Measurements from ENCODE around the gene ATP5F1B.

Gene ATP5F1B

DNA sequence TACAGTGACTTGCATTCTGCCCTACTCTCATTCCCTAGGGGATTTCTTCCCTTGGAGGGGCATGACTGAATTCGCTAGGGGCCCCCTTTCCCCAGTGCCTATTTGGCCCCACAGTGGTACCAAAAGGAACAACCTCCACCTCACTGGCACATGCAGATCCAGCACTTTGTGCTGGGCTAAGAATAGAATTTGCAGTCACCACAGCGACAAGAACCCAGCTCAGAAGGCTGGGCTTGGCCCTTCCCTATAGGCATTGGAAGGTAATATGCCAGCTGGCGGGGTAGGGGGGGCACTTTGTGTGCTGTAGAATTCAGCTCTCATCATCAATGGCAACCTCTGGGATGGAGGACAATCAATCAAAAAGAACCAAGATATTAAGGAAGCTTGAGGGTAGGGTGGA lies 29.5 kb downstream of the ATP5F1B start:
- no peak for DNase-seq

GRCh38 chr12:56614627-56615026 lies 31.2 kb downstream of the ATP5F1B start:
- DNase-seq, result no peak

- DNase-seq, result no peak
Observed at GRCh38 chr12:56604355-56604754, 41.4 kb downstream of the ATP5F1B start.

GRCh38 chr12:56602239-56602638 lies 43.5 kb downstream of the ATP5F1B start:
- no peak for DNase-seq

GRCh38 chr12:56601503-56601902 lies 44.3 kb downstream of the ATP5F1B start:
- DNase-seq, result peak; percentile 74

GRCh38 chr12:56600753-56601152 lies 45.0 kb downstream of the ATP5F1B start:
- DNase-seq, result no peak

DNA sequence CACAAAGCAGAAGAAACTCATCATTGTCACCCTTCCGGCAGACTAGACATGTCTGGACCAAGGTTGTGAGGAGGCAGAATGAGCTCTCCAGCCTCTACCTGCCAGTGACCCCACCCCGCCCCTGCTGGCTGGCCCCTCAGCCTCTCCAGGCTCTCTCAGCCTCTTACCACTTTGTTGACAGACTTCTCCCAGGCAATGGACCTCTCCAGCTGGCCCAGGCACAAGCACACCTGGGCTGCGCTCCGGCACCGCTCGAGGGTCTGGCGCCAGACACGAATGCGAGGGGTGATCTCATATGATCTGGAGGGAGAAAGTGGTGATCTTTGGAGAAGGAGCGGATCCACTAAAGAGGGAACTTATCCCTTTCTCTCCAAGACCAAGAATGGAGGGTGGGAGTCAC lies 46.0 kb downstream of the ATP5F1B start:
- DNase-seq, result no peak

DNA sequence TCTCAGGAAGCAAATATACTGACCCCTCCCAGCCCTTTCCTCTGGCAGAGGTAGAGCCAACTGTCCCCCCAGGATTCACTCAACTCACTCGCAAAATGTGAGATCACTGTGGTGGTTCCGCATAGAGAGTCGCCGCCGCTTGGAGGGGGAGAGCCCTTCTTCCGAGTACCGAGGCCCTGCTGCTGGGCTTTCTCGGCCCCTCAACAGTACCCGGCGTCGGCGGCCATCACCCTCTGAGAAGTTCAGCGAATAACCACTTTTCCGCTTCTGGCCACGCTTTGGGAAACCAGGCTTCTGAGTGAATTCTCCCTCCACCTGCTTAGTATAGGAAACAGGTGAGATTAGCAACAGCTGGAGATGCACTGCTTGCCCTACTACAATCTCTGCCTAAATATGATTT lies 46.7 kb downstream of the ATP5F1B start:
- DNase-seq, result no peak

- DNase-seq, result no peak
Observed at GRCh38 chr12:56596815-56597214, 49.0 kb downstream of the ATP5F1B start.

DNA sequence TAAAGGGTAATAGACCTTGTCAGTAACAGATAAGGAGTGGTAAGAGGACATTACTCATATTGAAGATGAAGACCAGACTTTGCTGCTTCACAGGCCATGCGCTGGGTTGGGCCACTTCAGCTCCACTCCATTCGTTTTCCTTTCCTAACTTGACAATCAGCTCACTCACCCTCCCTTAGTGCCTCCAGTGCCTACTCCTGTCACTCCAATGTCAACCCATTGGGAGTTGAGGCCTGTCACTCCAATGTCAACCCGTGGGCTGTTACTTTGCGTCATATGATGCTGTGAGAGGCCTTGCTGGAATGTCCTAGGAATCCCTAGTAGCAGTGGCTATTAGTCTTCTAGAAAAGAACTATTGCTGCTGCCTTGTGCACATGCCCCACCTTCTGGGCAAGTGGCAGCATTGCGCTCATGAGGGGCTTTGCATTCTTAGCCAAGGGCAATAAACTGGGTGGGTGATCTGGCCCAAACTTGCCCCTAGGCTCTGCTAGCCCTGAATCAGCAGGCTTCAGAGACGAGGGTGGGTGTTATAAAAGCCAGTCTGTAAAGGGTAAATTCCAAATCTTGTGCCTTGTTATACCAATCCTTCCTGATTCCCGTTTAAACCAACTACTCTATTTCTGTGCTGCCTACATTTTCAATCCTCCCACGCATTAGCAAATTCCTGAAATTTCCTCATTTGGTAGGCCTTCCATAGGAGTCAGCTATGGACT lies 51.7 kb downstream of the ATP5F1B start:
- peak; percentile 98 for DNase-seq

DNA sequence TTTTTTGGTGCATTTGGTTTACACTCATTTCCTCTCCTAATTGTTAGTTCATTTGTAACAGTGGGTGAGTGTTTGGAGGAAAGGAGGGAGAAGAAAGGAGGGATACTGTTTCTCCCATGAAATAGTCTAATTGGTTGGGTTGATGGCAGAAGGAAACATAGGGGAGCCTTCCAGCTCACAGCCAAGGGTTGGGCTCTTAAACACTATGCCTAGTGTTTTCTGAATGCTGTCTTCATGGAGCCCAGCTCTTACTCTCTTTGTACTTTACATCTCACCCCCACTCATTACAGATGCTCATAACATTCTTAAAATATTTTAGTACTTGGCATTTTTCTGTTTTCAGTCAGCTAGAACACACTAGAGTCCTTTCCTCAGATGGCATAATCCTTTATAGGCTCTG lies 53.8 kb downstream of the ATP5F1B start:
- DNase-seq, result no peak

DNA sequence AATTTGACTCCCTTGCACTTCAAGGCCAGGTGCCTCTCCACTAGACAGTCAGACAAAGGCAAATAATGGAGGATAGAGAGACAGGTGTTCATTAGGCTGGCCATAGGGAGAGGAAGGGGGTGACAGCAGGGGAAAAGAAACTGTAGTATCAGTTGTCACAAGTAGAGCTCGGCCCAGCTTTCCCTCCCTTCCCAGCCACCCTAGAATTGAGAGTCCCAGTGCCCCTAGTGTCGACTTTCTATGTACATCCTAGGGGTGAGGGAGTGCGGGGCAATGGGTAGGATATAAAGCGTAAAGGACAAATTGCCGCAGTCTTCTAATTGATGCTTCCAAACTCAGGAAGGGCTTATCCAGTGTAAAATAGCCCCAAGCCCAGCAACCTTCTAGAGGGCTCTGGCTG lies 54.7 kb downstream of the ATP5F1B start:
- no peak for DNase-seq

GRCh38 chr12:56590237-56590830 lies 55.5 kb downstream of the ATP5F1B start:
- DNase-seq, result peak; percentile 78

GRCh38 chr12:56589783-56590182 lies 56.0 kb downstream of the ATP5F1B start:
- no peak for DNase-seq

Measured in islet precursor cell (in vitro differentiated cells).